Activated naive CD8-positive, alpha-beta T cell treated with anti-CD3 and anti-CD28 coated beads, Interleukin-2, amount 50 U/mL, for 24 hours (primary cell): ENCODE results near the gene CCDC57.

Experiments
- ATAC-seq: fragments of 150-1000 bp; cut with Tn5 transposase; one replicate; pipeline ENCODE4 v1.10.0; 2021
- DNase-seq: peaks from one replicate; pipeline ENCODE4 v3.0.0; 2021
- H3K27ac Mint-ChIP-seq: one replicate; pipeline ENCODE4 v1.8.0; 2021; ENCODE audit warnings: mild to moderate bottlenecking, mixed read lengths
- H3K27me3 Mint-ChIP-seq: one replicate; pipeline ENCODE4 v1.8.0; 2021; ENCODE audit warnings: mixed read lengths
- H3K36me3 Mint-ChIP-seq: one replicate; pipeline ENCODE4 v1.8.0; 2021; ENCODE audit warnings: low read depth, mixed read lengths
- H3K4me1 Mint-ChIP-seq: one replicate; pipeline ENCODE4 v1.8.0; 2021; ENCODE audit warnings: mixed read lengths
- H3K4me3 Mint-ChIP-seq: one replicate; pipeline ENCODE4 v1.8.0; 2021; ENCODE audit warnings: mild to moderate bottlenecking, moderate library complexity, mixed read lengths
- H3K9me3 Mint-ChIP-seq: one replicate; pipeline ENCODE4 v1.8.0; 2021; ENCODE audit warnings: mixed read lengths

The CCDC57 gene

GRCh38 chr17:82083009-82083408 lies 129.6 kb downstream of the CCDC57 start:
- H3K9me3 Mint-ChIP-seq: no peaks in the 10 kb centered on the region
- ATAC-seq: no peak
- peaks cover 15% of the 10 kb centered on the region for H3K36me3 Mint-ChIP-seq
- H3K4me3 Mint-ChIP-seq: no peak overlapping the region
- H3K4me1 Mint-ChIP-seq: no peaks in the 10 kb centered on the region
- DNase-seq: no peak
- no peaks in the 10 kb centered on the region for H3K27me3 Mint-ChIP-seq
- H3K27ac Mint-ChIP-seq: no peak overlapping the region

- Mint-ChIP-seq H3K27me3 (no peaks in the 10 kb centered on the region), H3K4me1 (no peaks in the 10 kb centered on the region), H3K9me3 (no peaks in the 10 kb centered on the region), H3K27ac (no peak overlapping the region), H3K36me3 (peaks cover 16% of the 10 kb centered on the region), H3K4me3 (no peak overlapping the region)
- DNase-seq (no peak), ATAC-seq (no peak)
These were observed 130.2 kb downstream of the CCDC57 start for GRCh38 chr17:82082456-82082855.

- no peak for DNase-seq
- no peak for ATAC-seq
- H3K9me3 Mint-ChIP-seq: no peaks in the 10 kb centered on the region
- H3K4me3 Mint-ChIP-seq: no peak overlapping the region
- H3K4me1 Mint-ChIP-seq: no peaks in the 10 kb centered on the region
- H3K27ac Mint-ChIP-seq: no peak overlapping the region
- no peaks in the 10 kb centered on the region for H3K27me3 Mint-ChIP-seq
- peaks cover 16% of the 10 kb centered on the region for H3K36me3 Mint-ChIP-seq
These were observed 130.7 kb downstream of the CCDC57 start for GRCh38 chr17:82081966-82082365.

GRCh38 chr17:82081546-82081945 lies 131.1 kb downstream of the CCDC57 start:
- ATAC-seq: no peak
- H3K4me3 Mint-ChIP-seq: no peak overlapping the region
- no peaks in the 10 kb centered on the region for H3K27me3 Mint-ChIP-seq
- no peaks in the 10 kb centered on the region for H3K4me1 Mint-ChIP-seq
- H3K36me3 Mint-ChIP-seq: peaks cover 16% of the 10 kb centered on the region
- no peak for DNase-seq
- H3K9me3 Mint-ChIP-seq: no peaks in the 10 kb centered on the region
- H3K27ac Mint-ChIP-seq: no peak overlapping the region

GRCh38 chr17:82080789-82081464 lies 131.7 kb downstream of the CCDC57 start:
- peaks cover 16% of the 10 kb centered on the region for H3K36me3 Mint-ChIP-seq
- H3K27ac Mint-ChIP-seq: no peak overlapping the region
- H3K4me1 Mint-ChIP-seq: no peaks in the 10 kb centered on the region
- no peaks in the 10 kb centered on the region for H3K9me3 Mint-ChIP-seq
- ATAC-seq: no peak
- no peak for DNase-seq
- H3K4me3 Mint-ChIP-seq: no peak overlapping the region
- H3K27me3 Mint-ChIP-seq: no peaks in the 10 kb centered on the region

GRCh38 chr17:82080048-82080788 lies 132.4 kb downstream of the CCDC57 start:
- H3K27me3 Mint-ChIP-seq: no peaks in the 10 kb centered on the region

GRCh38 chr17:82079001-82079677 lies 133.5 kb downstream of the CCDC57 start:
- H3K9me3 Mint-ChIP-seq: no peaks in the 10 kb centered on the region
- H3K27me3 Mint-ChIP-seq: no peaks in the 10 kb centered on the region
- DNase-seq: no peak
- ATAC-seq: no peak
- no peak overlapping the region for H3K27ac Mint-ChIP-seq
- peaks cover 16% of the 10 kb centered on the region for H3K36me3 Mint-ChIP-seq
- H3K4me1 Mint-ChIP-seq: no peaks in the 10 kb centered on the region
- H3K4me3 Mint-ChIP-seq: no peak overlapping the region

More at GRCh38 chr17:82080048-82080788, 132.4 kb downstream of the CCDC57 start:
- no peaks in the 10 kb centered on the region for H3K4me1 Mint-ChIP-seq
- DNase-seq: no peak
- H3K36me3 Mint-ChIP-seq: peaks cover 16% of the 10 kb centered on the region
- no peaks in the 10 kb centered on the region for H3K9me3 Mint-ChIP-seq
- H3K27ac Mint-ChIP-seq: no peak overlapping the region
- no peak overlapping the region for H3K4me3 Mint-ChIP-seq
- no peak for ATAC-seq

- H3K27ac Mint-ChIP-seq: no peak overlapping the region
- no peaks in the 10 kb centered on the region for H3K9me3 Mint-ChIP-seq
- no peaks in the 10 kb centered on the region for H3K4me1 Mint-ChIP-seq
- ATAC-seq: no peak
- H3K36me3 Mint-ChIP-seq: peaks cover 14% of the 10 kb centered on the region
- H3K27me3 Mint-ChIP-seq: no peaks in the 10 kb centered on the region
- no peak for DNase-seq
- H3K4me3 Mint-ChIP-seq: no peak overlapping the region
These were observed 134.2 kb downstream of the CCDC57 start for GRCh38 chr17:82078433-82078832.

GRCh38 chr17:82077617-82078358 lies 134.9 kb downstream of the CCDC57 start:
- no peak overlapping the region for H3K27ac Mint-ChIP-seq
- peaks cover 9% of the 10 kb centered on the region for H3K36me3 Mint-ChIP-seq
- no peaks in the 10 kb centered on the region for H3K27me3 Mint-ChIP-seq
- no peaks in the 10 kb centered on the region for H3K9me3 Mint-ChIP-seq
- H3K4me3 Mint-ChIP-seq: peak overlapping the region; percentile 25
- no peaks in the 10 kb centered on the region for H3K4me1 Mint-ChIP-seq
- ATAC-seq (peak; percentile 4), DNase-seq (no peak)

GRCh38 chr17:82076785-82077591 lies 135.7 kb downstream of the CCDC57 start:
- peaks cover 9% of the 10 kb centered on the region for H3K36me3 Mint-ChIP-seq
- H3K9me3 Mint-ChIP-seq: no peaks in the 10 kb centered on the region
- no peaks in the 10 kb centered on the region for H3K27me3 Mint-ChIP-seq
- H3K27ac Mint-ChIP-seq: no peak overlapping the region
- no peaks in the 10 kb centered on the region for H3K4me1 Mint-ChIP-seq
- no peak for DNase-seq
- peak; percentile 22 for ATAC-seq
- no peak overlapping the region for H3K4me3 Mint-ChIP-seq

- no peaks in the 10 kb centered on the region for H3K27me3 Mint-ChIP-seq
- ATAC-seq (no peak), DNase-seq (no peak)
- H3K9me3 Mint-ChIP-seq: no peaks in the 10 kb centered on the region
- H3K27ac Mint-ChIP-seq: no peak overlapping the region
- no peak overlapping the region for H3K4me3 Mint-ChIP-seq
- H3K4me1 Mint-ChIP-seq: no peaks in the 10 kb centered on the region
- peaks cover 9% of the 10 kb centered on the region for H3K36me3 Mint-ChIP-seq
These were observed 136.4 kb downstream of the CCDC57 start for GRCh38 chr17:82076018-82076784.

- Mint-ChIP-seq H3K27ac (no peak overlapping the region), H3K27me3 (no peaks in the 10 kb centered on the region), H3K4me1 (no peaks in the 10 kb centered on the region), H3K9me3 (no peaks in the 10 kb centered on the region), H3K36me3 (peaks cover 3% of the 10 kb centered on the region), H3K4me3 (no peak overlapping the region)
- ATAC-seq (no peak), DNase-seq (no peak)
These were observed 139.2 kb downstream of the CCDC57 start for GRCh38 chr17:82073446-82073845.

GRCh38 chr17:82072827-82073226 lies 139.8 kb downstream of the CCDC57 start:
- Mint-ChIP-seq H3K9me3 (no peaks in the 10 kb centered on the region), H3K27me3 (no peaks in the 10 kb centered on the region), H3K4me3 (no peak overlapping the region), H3K36me3 (no peaks in the 10 kb centered on the region), H3K4me1 (no peaks in the 10 kb centered on the region), H3K27ac (no peak overlapping the region)
- ATAC-seq (no peak), DNase-seq (no peak)
